ENCODE measurements around the gene PIK3IP1. TPM values are rescaled to one million over a fixed set of nuclear protein-coding genes. Genes with fewer than 3 reads are reported as not detected.
A peak's percentile ranks its signal among the peaks of the same experiment; 100 is the strongest.
"Not testable (repeated sequence)": the region's sequence is repeated elsewhere in the genome, so short reads cannot be mapped to it uniquely, and the experiment has no call there.

Gene PIK3IP1
- polyA plus RNA-seq, 1 experiment, result 23.8 TPM

GRCh38 chr22:31326877-31327276, 34.6 kb upstream of the PIK3IP1 start:
- ChIA-PET CTCF (interaction anchor here (0.5 to 2.7 kb wide), 3 partner anchors 14 to 407 kb away, joined by 3 to 18 read pairs (median 5); no protein-coding TSS in a partner anchor), POLR2A (no interaction called here)
- Histone ChIP-seq H3K9me3 (ENCODE audit: control insufficient read depth, insufficient read depth, low read length) (no peaks in the 10 kb centered on the region; the same call in 1 of the 2 replicates), H3K4me3 (ENCODE audit: low read depth, low read length) (no peak overlapping the region), H3K27ac (ENCODE audit: low read depth, low read length) (no peak overlapping the region), H3K27me3 (ENCODE audit: control insufficient read depth, insufficient read depth, low read length) (no peaks in the 10 kb centered on the region)
- TF ChIP-seq CTCF (IDR thresholded peaks at IDR 0.05; ENCODE audit: low read depth, low read length), result no peak
- no peak for DNase-seq (ENCODE audit: low read depth, low spot score)

GRCh38 chr22:31323578-31324550, 31.6 kb upstream of the PIK3IP1 start:
- POLR2A ChIA-PET, result no interaction called here
- Histone ChIP-seq H3K27ac (ENCODE audit: low read depth, low read length) (no peak overlapping the region), H3K9me3 (ENCODE audit: control insufficient read depth, insufficient read depth, low read length) (no peaks in the 10 kb centered on the region; the same call in 1 of the 2 replicates), H3K4me3 (ENCODE audit: low read depth, low read length) (no peak overlapping the region), H3K27me3 (ENCODE audit: control insufficient read depth, insufficient read depth, low read length) (no peaks in the 10 kb centered on the region)
- DNase-seq (ENCODE audit: low read depth, low spot score), result no peak
- no peak for TF ChIP-seq CTCF (IDR thresholded peaks at IDR 0.05; ENCODE audit: low read depth, low read length)
- CTCF ChIA-PET, result interaction anchor here (0.6 to 3.5 kb wide), 4 partner anchors 11 to 238 kb away, joined by 3 to 38 read pairs (median 4); no protein-coding TSS in a partner anchor

GRCh38 chr22:31321421-31321820, 29.1 kb upstream of the PIK3IP1 start:
- Histone ChIP-seq H3K9me3 (ENCODE audit: control insufficient read depth, insufficient read depth, low read length) (no peaks in the 10 kb centered on the region), H3K27me3 (ENCODE audit: control insufficient read depth, insufficient read depth, low read length) (no peaks in the 10 kb centered on the region), H3K4me3 (ENCODE audit: low read depth, low read length) (no peak overlapping the region), H3K27ac (ENCODE audit: low read depth, low read length) (no peak overlapping the region)
- ChIA-PET CTCF (interaction anchor here (3.5 kb wide), 1 partner anchor 8 kb away, joined by 38 read pairs; no protein-coding TSS in a partner anchor), POLR2A (no interaction called here)
- TF ChIP-seq CTCF (IDR thresholded peaks at IDR 0.05; ENCODE audit: low read depth, low read length), result no peak
- DNase-seq (ENCODE audit: low read depth, low spot score), result no peak

- DNase-seq (ENCODE audit: low read depth, low spot score); H3K9me3 ChIP-seq (ENCODE audit: control insufficient read depth, insufficient read depth, low read length); H3K27ac ChIP-seq (ENCODE audit: low read depth, low read length); H3K27me3 ChIP-seq (ENCODE audit: control insufficient read depth, insufficient read depth, low read length); POLR2A ChIA-PET; H3K4me3 ChIP-seq (ENCODE audit: low read depth, low read length): not testable (repeated sequence)
- CTCF ChIA-PET, result interaction anchor here (0.5 to 4.7 kb wide), 22 partner anchors 9 to 207 kb away, joined by 3 to 100 read pairs (median 4); partner anchors contain the start of genes PATZ1, PIK3IP1 and SELENOM
Measured at GRCh38 chr22:31314220-31314619, 21.9 kb upstream of the PIK3IP1 start.

- H3K4me3 ChIP-seq (ENCODE audit: low read depth, low read length), result no peak overlapping the region
- TF ChIP-seq CTCF (IDR thresholded peaks at IDR 0.05; ENCODE audit: low read depth, low read length), result peak; percentile 91
- H3K27me3 ChIP-seq (ENCODE audit: control insufficient read depth, insufficient read depth, low read length), result no peaks in the 10 kb centered on the region
- ChIA-PET POLR2A (interaction anchor here (1.2 kb wide), 1 partner anchor 23 kb away, joined by 3 read pairs; no protein-coding TSS in a partner anchor), CTCF (interaction anchor here (0.5 to 4.7 kb wide), 30 partner anchors 9 to 198 kb away, joined by 3 to 100 read pairs (median 4); partner anchors contain the start of genes PATZ1 and PIK3IP1)
- peak; percentile 33 for DNase-seq (ENCODE audit: low read depth, low spot score)
- no peaks in the 10 kb centered on the region for H3K9me3 ChIP-seq (ENCODE audit: control insufficient read depth, insufficient read depth, low read length)
- H3K27ac ChIP-seq (ENCODE audit: low read depth, low read length), result no peak overlapping the region
Measured at GRCh38 chr22:31313366-31314147, 21.3 kb upstream of the PIK3IP1 start.
